Measurements from ENCODE around the gene ZNF444. TPM values are rescaled to one million over a fixed set of nuclear protein-coding genes. Genes with fewer than 3 reads are reported as not detected.

The ZNF444 gene
- total RNA-seq, 1 experiment from 2014 or later: 31.7 TPM

DNA sequence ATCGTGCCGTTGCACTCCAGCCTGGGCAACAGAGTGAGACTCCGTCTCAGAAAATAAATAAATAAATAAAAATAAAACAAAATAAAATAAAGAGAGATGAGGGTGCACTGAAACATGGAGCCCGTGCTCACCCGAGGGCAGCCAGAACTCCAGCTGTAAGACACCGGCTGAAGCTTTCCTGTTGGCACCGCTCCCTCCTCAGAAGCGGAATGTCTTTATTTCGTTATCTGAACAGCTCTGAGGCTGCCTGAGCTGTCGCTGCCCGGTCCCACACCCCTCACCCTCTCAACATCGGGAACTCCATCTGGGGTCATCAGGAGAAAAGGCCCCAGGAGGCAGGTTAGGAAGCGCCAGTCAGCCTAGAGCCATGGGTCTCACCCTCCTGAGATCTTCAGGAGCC lies 44.4 kb upstream of the ZNF444 start:
- ATAC-seq: no peak
- Histone ChIP-seq H3K9me3 (ENCODE audit: control insufficient read depth in 1 of 2, insufficient read depth in 1 of 2, low read depth in 1 of 2, low read length in 2 of 2) (no peaks in the 10 kb centered on the region), H2AFZ (ENCODE audit: low read depth, low read length, poor library complexity, severe bottlenecking) (no peak overlapping the region), H3K4me2 (ENCODE audit: low read length) (no peak overlapping the region), H3K4me1 (ENCODE audit: control insufficient read depth in 1 of 2, insufficient read depth in 2 of 2, low read length in 2 of 2) (no peaks in the 10 kb centered on the region), H4K20me1 (ENCODE audit: insufficient read depth) (no peaks in the 10 kb centered on the region), H3K27ac (ENCODE audit: low read depth, low read length) (no peak overlapping the region), H3K79me2 (ENCODE audit: insufficient read depth, low read length) (peaks cover 82% of the 10 kb centered on the region), H3K9ac (ENCODE audit: low read length) (no peak overlapping the region), H3K4me3 (replicated peaks in 1 of 2; ENCODE audit: low read depth in 1 of 2, low read length in 2 of 2) (no peak overlapping the region), H3K36me3 (ENCODE audit: control insufficient read depth in 1 of 2, insufficient read depth in 2 of 2, low read length in 2 of 2) (peaks cover 4 to 5% of the 10 kb centered on the region in 2 experiments; a peak in 3 of 4 replicates), H3K27me3 (ENCODE audit: insufficient read depth, low read length) (no peaks in the 10 kb centered on the region), H3K9me2 (ENCODE audit: insufficient read depth) (no peaks in the 10 kb centered on the region)
- ChIA-PET RAD21 (ENCODE audit: low non-redundant PET in 1 of 2, low total read pairs in 2 of 2, uncharacterized antibody in 2 of 2, unreplicated experiment in 2 of 2) (no interaction called here), POLR2A (no interaction called here), CTCF (interaction anchor here (2.0 kb wide), 1 partner anchor 9 kb away, joined by 8 read pairs; no protein-coding TSS in a partner anchor)
- BruUV-seq (replicated peaks): no TSS peak
- intact Hi-C loops (cut with micrococcal nuclease): no loop called here
- no peak for DNase-seq (ENCODE audit: low read depth, low spot score)
- TF ChIP-seq YY1 (IDR thresholded peaks at IDR 0.05; ENCODE audit: extremely low read depth, insufficient replicate concordance, low read depth, low read length): no peak
- TF ChIP-seq, protein P1, sequence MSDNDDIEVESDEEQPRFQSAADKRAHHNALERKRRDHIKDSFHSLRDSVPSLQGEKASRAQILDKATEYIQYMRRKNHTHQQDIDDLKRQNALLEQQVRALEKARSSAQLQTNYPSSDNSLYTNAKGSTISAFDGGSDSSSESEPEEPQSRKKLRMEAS (IDR thresholded peaks at IDR 0.05): no peak
- TF ChIP-seq, protein P2, sequence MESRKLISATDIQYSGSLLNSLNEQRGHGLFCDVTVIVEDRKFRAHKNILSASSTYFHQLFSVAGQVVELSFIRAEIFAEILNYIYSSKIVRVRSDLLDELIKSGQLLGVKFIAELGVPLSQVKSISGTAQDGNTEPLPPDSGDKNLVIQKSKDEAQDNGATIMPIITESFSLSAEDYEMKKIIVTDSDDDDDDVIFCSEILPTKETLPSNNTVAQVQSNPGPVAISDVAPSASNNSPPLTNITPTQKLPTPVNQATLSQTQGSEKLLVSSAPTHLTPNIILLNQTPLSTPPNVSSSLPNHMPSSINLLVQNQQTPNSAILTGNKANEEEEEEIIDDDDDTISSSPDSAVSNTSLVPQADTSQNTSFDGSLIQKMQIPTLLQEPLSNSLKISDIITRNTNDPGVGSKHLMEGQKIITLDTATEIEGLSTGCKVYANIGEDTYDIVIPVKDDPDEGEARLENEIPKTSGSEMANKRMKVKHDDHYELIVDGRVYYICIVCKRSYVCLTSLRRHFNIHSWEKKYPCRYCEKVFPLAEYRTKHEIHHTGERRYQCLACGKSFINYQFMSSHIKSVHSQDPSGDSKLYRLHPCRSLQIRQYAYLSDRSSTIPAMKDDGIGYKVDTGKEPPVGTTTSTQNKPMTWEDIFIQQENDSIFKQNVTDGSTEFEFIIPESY (IDR thresholded peaks at IDR 0.05; ENCODE audit: extremely low read depth, insufficient replicate concordance, low read length): no peak
- TF ChIP-seq SIN3A (IDR thresholded peaks at IDR 0.05; ENCODE audit: low read depth): no peak

DNA sequence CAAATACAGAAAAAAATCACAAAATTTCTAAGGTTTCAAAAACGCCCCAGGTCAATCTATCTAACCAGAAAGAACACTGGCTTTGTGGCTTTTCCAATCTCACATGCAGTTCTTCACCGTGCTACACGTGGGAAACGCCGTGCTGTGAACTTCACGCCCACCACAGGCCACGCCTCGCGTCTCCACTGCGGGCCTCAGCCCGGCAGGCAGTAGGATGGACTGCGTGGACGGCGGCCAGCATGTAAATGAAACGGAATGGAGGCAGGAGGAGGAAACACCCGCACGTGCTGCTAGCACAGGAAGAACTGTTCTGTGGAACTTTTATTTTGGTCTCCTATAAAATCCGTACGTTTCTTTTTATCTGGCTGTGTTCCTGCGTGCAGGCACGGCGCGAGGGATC lies 43.8 kb upstream of the ZNF444 start:
- RAD21 ChIA-PET (ENCODE audit: low non-redundant PET in 1 of 2, low total read pairs in 2 of 2, uncharacterized antibody in 2 of 2, unreplicated experiment in 2 of 2): no interaction called here
- Histone ChIP-seq H3K9ac (ENCODE audit: low read length) (no peak overlapping the region), H3K9me3 (ENCODE audit: control insufficient read depth in 1 of 2, insufficient read depth in 1 of 2, low read depth in 1 of 2, low read length in 2 of 2) (no peaks in the 10 kb centered on the region), H4K20me1 (ENCODE audit: insufficient read depth) (no peaks in the 10 kb centered on the region), H3K4me1 (ENCODE audit: control insufficient read depth in 1 of 2, insufficient read depth in 2 of 2, low read length in 2 of 2) (no peaks in the 10 kb centered on the region), H3K4me3 (replicated peaks in 1 of 2; ENCODE audit: low read depth in 1 of 2, low read length in 2 of 2) (no peak overlapping the region), H3K79me2 (ENCODE audit: insufficient read depth, low read length) (peaks cover 82% of the 10 kb centered on the region), H3K4me2 (ENCODE audit: low read length) (no peak overlapping the region), H3K27ac (ENCODE audit: low read depth, low read length) (no peak overlapping the region), H3K36me3 (ENCODE audit: control insufficient read depth in 1 of 2, insufficient read depth in 2 of 2, low read length in 2 of 2) (peaks cover 5 to 10% of the 10 kb centered on the region in 2 experiments; a peak in 3 of 4 replicates), H3K27me3 (ENCODE audit: insufficient read depth, low read length) (no peaks in the 10 kb centered on the region), H2AFZ (ENCODE audit: low read depth, low read length, poor library complexity, severe bottlenecking) (no peak overlapping the region), H3K9me2 (ENCODE audit: insufficient read depth) (no peaks in the 10 kb centered on the region)
- BruUV-seq (replicated peaks): no TSS peak
- intact Hi-C loops (cut with micrococcal nuclease): no loop called here
- CTCF ChIA-PET: interaction anchor here (2.0 kb wide), 1 partner anchor 8 kb away, joined by 8 read pairs; no protein-coding TSS in a partner anchor
- POLR2A ChIA-PET: no interaction called here
- no peak for ATAC-seq
- no peak for DNase-seq (ENCODE audit: low read depth, low spot score)
- TF ChIP-seq, protein P1 (IDR thresholded peaks at IDR 0.05): no peak
- no peak for TF ChIP-seq SP1 (IDR thresholded peaks at IDR 0.05; ENCODE audit: low read depth)
- TF ChIP-seq, protein P3, sequence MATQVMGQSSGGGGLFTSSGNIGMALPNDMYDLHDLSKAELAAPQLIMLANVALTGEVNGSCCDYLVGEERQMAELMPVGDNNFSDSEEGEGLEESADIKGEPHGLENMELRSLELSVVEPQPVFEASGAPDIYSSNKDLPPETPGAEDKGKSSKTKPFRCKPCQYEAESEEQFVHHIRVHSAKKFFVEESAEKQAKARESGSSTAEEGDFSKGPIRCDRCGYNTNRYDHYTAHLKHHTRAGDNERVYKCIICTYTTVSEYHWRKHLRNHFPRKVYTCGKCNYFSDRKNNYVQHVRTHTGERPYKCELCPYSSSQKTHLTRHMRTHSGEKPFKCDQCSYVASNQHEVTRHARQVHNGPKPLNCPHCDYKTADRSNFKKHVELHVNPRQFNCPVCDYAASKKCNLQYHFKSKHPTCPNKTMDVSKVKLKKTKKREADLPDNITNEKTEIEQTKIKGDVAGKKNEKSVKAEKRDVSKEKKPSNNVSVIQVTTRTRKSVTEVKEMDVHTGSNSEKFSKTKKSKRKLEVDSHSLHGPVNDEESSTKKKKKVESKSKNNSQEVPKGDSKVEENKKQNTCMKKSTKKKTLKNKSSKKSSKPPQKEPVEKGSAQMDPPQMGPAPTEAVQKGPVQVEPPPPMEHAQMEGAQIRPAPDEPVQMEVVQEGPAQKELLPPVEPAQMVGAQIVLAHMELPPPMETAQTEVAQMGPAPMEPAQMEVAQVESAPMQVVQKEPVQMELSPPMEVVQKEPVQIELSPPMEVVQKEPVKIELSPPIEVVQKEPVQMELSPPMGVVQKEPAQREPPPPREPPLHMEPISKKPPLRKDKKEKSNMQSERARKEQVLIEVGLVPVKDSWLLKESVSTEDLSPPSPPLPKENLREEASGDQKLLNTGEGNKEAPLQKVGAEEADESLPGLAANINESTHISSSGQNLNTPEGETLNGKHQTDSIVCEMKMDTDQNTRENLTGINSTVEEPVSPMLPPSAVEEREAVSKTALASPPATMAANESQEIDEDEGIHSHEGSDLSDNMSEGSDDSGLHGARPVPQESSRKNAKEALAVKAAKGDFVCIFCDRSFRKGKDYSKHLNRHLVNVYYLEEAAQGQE (IDR thresholded peaks at IDR 0.05; ENCODE audit: low read depth): no peak
- TF ChIP-seq SIN3A (IDR thresholded peaks at IDR 0.05; ENCODE audit: low read depth): no peak
- TF ChIP-seq POLR2AphosphoS5 (IDR thresholded peaks at IDR 0.05; ENCODE audit: low read depth, low read length): no peak
- no peak for TF ChIP-seq ELF1 (IDR thresholded peaks at IDR 0.05; ENCODE audit: borderline replicate concordance, low read depth)
- TF ChIP-seq, protein P4, sequence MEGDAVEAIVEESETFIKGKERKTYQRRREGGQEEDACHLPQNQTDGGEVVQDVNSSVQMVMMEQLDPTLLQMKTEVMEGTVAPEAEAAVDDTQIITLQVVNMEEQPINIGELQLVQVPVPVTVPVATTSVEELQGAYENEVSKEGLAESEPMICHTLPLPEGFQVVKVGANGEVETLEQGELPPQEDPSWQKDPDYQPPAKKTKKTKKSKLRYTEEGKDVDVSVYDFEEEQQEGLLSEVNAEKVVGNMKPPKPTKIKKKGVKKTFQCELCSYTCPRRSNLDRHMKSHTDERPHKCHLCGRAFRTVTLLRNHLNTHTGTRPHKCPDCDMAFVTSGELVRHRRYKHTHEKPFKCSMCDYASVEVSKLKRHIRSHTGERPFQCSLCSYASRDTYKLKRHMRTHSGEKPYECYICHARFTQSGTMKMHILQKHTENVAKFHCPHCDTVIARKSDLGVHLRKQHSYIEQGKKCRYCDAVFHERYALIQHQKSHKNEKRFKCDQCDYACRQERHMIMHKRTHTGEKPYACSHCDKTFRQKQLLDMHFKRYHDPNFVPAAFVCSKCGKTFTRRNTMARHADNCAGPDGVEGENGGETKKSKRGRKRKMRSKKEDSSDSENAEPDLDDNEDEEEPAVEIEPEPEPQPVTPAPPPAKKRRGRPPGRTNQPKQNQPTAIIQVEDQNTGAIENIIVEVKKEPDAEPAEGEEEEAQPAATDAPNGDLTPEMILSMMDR (IDR thresholded peaks at IDR 0.05 in 2 of 3, conservative IDR thresholded peaks at IDR 0.05 in 1 of 3; ENCODE audit: borderline replicate concordance in 1 of 3, insufficient read depth in 1 of 3, low read depth in 2 of 3, low read length in 2 of 3): no peak
- TF ChIP-seq EZH2 (IDR thresholded peaks at IDR 0.05): no peak
- TF ChIP-seq ZNF274 (IDR thresholded peaks at IDR 0.05; ENCODE audit: low read depth, low read length): no peak
